ENCODE data around the gene B4GALNT2.

The B4GALNT2 gene

GRCh38 chr17:49180303-49180702, 47.7 kb downstream of the B4GALNT2 start:
- Histone ChIP-seq H3K36me3 (replicated peaks; ENCODE audit: insufficient read depth, low read length) (no peaks in the 10 kb centered on the region), H2AFZ (ENCODE audit: low read length) (no peak overlapping the region), H3K27me3 (replicated peaks; ENCODE audit: insufficient read depth, low read length) (peaks cover 8% of the 10 kb centered on the region), H3K9me3 (replicated peaks; ENCODE audit: insufficient read depth, low read length) (no peaks in the 10 kb centered on the region), H3K9ac (ENCODE audit: low read length) (no peak overlapping the region), H3K79me2 (ENCODE audit: low read length) (no peaks in the 10 kb centered on the region), H4K20me1 (ENCODE audit: insufficient read depth, low read length) (no peaks in the 10 kb centered on the region), H3K4me2 (ENCODE audit: low read depth, low read length) (no peak overlapping the region), H3F3A (ENCODE audit: insufficient read depth, low read length) (no peaks in the 10 kb centered on the region), H3K9me2 (replicated peaks; ENCODE audit: insufficient read depth, low read length) (no peaks in the 10 kb centered on the region), H3K4me3 (ENCODE audit: low read length) (no peak overlapping the region), H3K27ac (ENCODE audit: low read length) (no peak overlapping the region), H3K4me1 (ENCODE audit: low read length) (peaks cover 7% of the 10 kb centered on the region)
- no peak for TF ChIP-seq EZH2 (optimal IDR thresholded peaks at IDR 0.05; ENCODE audit: low read depth, low read length)
- peak; percentile 80 for TF ChIP-seq CTCF (IDR thresholded peaks at IDR 0.05; ENCODE audit: low read length)
- DNase-seq, result peak; percentile 27

DNA sequence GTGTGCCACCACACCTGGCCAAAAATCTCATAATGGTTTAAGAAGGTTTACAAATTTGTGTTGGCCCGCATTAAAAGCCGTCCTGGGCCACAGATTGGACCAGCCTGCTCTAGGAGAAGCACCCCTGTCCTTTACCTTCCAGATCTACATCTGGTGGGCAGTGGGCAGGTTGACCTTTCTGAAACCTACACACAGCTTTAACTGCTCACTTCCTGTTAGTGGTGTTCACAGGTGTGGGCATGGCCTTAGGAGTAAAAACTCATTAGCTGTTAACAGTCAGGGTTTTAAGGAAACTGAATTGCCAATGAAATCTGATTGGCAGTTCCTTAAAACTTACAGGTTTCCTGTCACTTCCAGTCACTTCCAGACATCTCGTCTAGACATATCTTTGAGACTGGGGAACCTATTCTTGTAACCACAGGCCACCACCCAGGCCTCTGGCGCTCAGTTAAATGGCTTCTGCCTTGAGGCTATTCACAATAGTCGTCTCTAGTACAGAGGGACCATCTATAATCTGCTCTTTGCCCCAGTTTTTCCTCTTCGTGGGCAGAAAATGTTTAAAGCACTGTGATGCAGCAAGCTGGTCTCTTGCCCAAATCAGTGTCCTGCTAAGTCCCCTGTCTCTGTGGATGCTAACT, 48.5 kb downstream of the B4GALNT2 start:
- Histone ChIP-seq H3K9ac (ENCODE audit: low read length) (no peak overlapping the region), H3K4me3 (ENCODE audit: low read length) (no peak overlapping the region), H2AFZ (ENCODE audit: low read length) (no peak overlapping the region), H4K20me1 (ENCODE audit: insufficient read depth, low read length) (no peaks in the 10 kb centered on the region), H3K4me2 (ENCODE audit: low read depth, low read length) (no peak overlapping the region), H3K36me3 (replicated peaks; ENCODE audit: insufficient read depth, low read length) (no peaks in the 10 kb centered on the region), H3K9me3 (replicated peaks; ENCODE audit: insufficient read depth, low read length) (no peaks in the 10 kb centered on the region), H3K27ac (ENCODE audit: low read length) (no peak overlapping the region), H3K4me1 (ENCODE audit: low read length) (peaks cover 7% of the 10 kb centered on the region), H3K9me2 (replicated peaks; ENCODE audit: insufficient read depth, low read length) (no peaks in the 10 kb centered on the region), H3K79me2 (ENCODE audit: low read length) (no peaks in the 10 kb centered on the region), H3K27me3 (replicated peaks; ENCODE audit: insufficient read depth, low read length) (no peaks in the 10 kb centered on the region; the same call in 1 of the 2 replicates), H3F3A (ENCODE audit: insufficient read depth, low read length) (no peaks in the 10 kb centered on the region)
- DNase-seq, result peak; percentile 34
- TF ChIP-seq EZH2 (optimal IDR thresholded peaks at IDR 0.05; ENCODE audit: low read depth, low read length) (no peak), CTCF (IDR thresholded peaks at IDR 0.05; ENCODE audit: low read length) (no peak), EZH2phosphoT487 (IDR thresholded peaks at IDR 0.05; ENCODE audit: low read length) (no peak)

- H3K27ac ChIP-seq (ENCODE audit: low read length), result no peak overlapping the region
- H3K4me3 ChIP-seq (ENCODE audit: low read length), result no peak overlapping the region
- no peak overlapping the region for H3K9ac ChIP-seq (ENCODE audit: low read length)
- H2AFZ ChIP-seq (ENCODE audit: low read length), result no peak overlapping the region
- TF ChIP-seq EZH2phosphoT487 (IDR thresholded peaks at IDR 0.05; ENCODE audit: low read length) (no peak), CTCF (IDR thresholded peaks at IDR 0.05; ENCODE audit: low read length) (no peak), EZH2 (optimal IDR thresholded peaks at IDR 0.05; ENCODE audit: low read depth, low read length) (no peak)
- H3K9me3 ChIP-seq (replicated peaks; ENCODE audit: insufficient read depth, low read length), result no peaks in the 10 kb centered on the region
- H3K79me2 ChIP-seq (ENCODE audit: low read length), result no peaks in the 10 kb centered on the region
- no peaks in the 10 kb centered on the region for H4K20me1 ChIP-seq (ENCODE audit: insufficient read depth, low read length)
- H3K36me3 ChIP-seq (replicated peaks; ENCODE audit: insufficient read depth, low read length), result no peaks in the 10 kb centered on the region
- no peaks in the 10 kb centered on the region for H3K9me2 ChIP-seq (replicated peaks; ENCODE audit: insufficient read depth, low read length)
- no peak overlapping the region for H3K4me2 ChIP-seq (ENCODE audit: low read depth, low read length)
- no peaks in the 10 kb centered on the region for H3F3A ChIP-seq (ENCODE audit: insufficient read depth, low read length)
- H3K4me1 ChIP-seq (ENCODE audit: low read length), result peaks cover 7% of the 10 kb centered on the region
- no peak for DNase-seq
- H3K27me3 ChIP-seq (replicated peaks; ENCODE audit: insufficient read depth, low read length), result no peaks in the 10 kb centered on the region
Observed at GRCh38 chr17:49183341-49183740, 50.8 kb downstream of the B4GALNT2 start.

Data from MM.1S (cell line).